Measurements from ENCODE around the gene RUNDC3A.
"Not testable (repeated sequence)": the region's sequence is repeated elsewhere in the genome, so short reads cannot be mapped to it uniquely, and the experiment has no call there.

Gene RUNDC3A

GRCh38 chr17:44356241-44356640 lies 47.8 kb downstream of the RUNDC3A start:
- in situ Hi-C loops (cut with MboI; ENCODE audit: low sequenced_read_pairs) = no loop called here

DNA sequence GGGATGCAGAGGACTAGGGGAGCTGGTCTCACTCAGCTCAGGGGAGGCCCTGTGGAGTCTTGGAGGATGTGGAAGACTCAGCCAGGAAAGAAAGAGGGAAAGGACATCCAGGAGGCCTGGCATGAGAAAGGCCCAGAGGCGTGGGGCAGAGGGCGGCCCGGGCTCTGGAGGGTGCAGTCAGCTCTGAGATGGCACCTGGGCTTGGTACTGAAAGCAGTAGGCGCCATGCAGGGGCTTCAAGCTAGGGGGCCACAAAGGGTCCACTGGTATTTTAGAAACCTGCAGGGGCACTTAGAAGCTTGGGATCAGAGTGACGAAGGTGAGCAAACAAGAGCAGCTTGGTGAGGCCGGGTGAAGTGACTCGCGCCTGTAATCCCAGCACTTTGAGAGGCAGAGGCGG lies 49.7 kb downstream of the RUNDC3A start:
- in situ Hi-C loops (cut with MboI; ENCODE audit: low sequenced_read_pairs) = no loop called here

- in situ Hi-C loops (cut with MboI; ENCODE audit: low sequenced_read_pairs) = no loop called here
These were observed 50.6 kb downstream of the RUNDC3A start for GRCh38 chr17:44359006-44359405.

GRCh38 chr17:44359458-44360143 lies 51.2 kb downstream of the RUNDC3A start:
- in situ Hi-C loops (cut with MboI; ENCODE audit: low sequenced_read_pairs) = no loop called here

DNA sequence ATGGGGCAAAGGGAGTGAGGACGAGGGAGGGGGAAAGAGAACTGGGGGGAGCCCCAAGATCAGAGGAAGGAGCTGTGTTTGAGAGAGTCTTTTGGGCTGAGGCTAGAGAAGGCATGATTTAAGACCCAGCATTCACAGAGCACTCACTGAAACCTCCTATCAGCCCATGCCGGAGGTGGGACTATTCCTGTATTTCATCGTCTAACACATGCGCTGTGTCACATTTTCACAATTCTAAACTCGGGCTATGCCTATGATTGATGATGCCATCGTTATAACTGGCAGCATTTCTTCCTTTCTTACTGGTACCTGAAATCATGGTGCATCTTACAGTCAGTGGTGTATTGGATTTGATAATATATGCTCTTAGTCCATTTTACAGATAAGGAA lies 51.7 kb downstream of the RUNDC3A start:
- in situ Hi-C loops (cut with MboI; ENCODE audit: low sequenced_read_pairs) = no loop called here

DNA sequence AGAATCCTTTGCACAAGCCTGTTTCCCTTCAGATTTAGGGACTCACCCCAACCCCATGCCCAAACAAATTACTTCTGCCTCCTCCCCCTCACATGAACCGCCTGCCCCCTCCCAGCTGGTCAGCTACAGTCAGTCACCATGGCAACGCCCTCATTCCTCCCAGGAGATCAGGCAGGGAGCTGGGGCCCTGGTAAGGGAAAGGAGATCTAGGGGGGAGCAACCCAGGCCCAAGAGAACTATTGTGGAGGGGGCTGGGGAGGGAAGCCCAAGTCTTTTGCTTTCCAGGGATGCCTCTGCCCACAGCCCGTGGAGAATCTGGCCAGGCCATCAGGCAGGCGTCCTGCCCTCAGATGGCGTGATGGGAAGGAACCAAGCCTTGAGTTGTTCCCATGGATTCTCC lies 52.4 kb downstream of the RUNDC3A start:
- in situ Hi-C loops (cut with MboI; ENCODE audit: low sequenced_read_pairs) = no loop called here

GRCh38 chr17:44361292-44362260 lies 53.2 kb downstream of the RUNDC3A start:
- in situ Hi-C loops (cut with MboI; ENCODE audit: low sequenced_read_pairs) = no loop called here

DNA sequence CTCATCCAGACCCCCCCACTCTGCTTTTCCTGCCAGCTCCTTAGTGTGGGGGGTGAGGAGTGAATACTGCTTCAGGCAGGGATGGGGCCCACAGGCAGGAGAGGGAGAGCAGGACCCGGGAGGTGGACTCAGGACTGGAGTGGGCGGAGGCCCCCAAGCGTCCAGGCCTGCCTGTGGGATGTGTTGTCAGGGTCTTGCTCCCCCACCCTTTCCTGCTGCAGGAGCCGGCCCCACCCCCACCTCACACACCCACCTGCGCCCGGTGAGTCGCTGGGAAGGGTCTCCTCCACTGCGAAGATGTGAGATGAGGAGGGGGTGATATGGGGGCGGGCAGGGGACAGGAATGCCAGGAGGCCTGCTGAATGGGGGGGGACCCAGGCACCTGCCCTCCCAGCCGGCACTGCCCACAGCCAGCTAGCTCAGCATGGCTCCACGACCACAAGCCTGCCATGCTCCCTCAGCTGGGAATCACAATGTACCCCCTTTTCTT lies 54.1 kb downstream of the RUNDC3A start:
- in situ Hi-C loops (cut with MboI; ENCODE audit: low sequenced_read_pairs) = no loop called here

- in situ Hi-C loops (cut with MboI; ENCODE audit: low sequenced_read_pairs) = no loop called here
These were observed 54.7 kb downstream of the RUNDC3A start for GRCh38 chr17:44362949-44363612.

DNA sequence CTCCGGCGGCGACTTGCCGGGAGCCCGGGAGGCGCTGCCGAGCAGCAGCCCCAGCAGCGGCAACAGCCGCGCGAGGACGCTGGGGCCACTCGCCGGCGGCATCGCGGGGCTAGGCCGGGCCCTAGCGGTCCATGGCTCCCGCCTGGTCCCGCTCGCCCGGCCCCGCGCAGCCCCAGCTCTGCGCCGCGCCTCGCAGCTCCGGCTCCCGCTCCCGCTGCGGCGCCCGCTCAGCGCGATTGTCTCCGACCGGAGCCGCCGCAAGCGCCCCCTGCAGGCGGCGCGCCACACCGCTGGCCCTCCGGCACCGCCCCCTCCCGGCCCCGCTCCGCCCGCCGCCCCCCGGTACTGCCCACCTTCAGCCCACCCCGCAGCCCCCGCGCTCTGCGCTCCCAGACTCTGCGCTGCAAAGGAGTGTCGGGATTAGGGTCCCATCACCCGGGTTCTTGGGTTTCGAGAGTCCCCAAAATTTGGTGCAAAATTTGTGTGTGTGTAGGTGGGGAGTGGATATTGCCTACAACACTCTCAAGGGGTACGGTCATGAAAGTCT lies 55.3 kb downstream of the RUNDC3A start, which contains the start of gene FAM171A2:
Gene FAM171A2 (minus strand): TSS at position 241 of the 547 bp plus-strand sequence. CDS start 139 bp downstream, at position 102.
- in situ Hi-C loops (cut with MboI; ENCODE audit: low sequenced_read_pairs) = no loop called here

DNA sequence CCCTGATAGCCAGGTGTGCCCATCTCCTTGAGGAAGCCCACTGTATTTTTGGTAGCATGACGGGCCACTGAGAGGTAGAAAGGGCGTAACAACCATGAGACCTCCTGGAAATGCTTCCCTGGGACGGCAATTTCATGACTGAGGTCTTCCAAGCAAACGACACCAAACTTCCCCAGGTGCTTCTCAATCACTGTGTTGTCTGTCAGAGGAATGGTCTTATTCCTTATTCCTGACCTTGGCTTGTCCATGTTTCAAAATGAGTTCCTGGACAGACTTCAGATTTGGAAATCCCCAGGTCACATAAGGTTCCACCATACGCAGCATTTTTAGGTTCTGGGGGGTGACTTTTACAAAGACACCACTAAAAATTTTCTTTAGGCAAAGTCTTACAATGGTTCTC lies 56.6 kb downstream of the RUNDC3A start:
- in situ Hi-C loops (cut with MboI; ENCODE audit: low sequenced_read_pairs) = not testable (repeated sequence)

DNA sequence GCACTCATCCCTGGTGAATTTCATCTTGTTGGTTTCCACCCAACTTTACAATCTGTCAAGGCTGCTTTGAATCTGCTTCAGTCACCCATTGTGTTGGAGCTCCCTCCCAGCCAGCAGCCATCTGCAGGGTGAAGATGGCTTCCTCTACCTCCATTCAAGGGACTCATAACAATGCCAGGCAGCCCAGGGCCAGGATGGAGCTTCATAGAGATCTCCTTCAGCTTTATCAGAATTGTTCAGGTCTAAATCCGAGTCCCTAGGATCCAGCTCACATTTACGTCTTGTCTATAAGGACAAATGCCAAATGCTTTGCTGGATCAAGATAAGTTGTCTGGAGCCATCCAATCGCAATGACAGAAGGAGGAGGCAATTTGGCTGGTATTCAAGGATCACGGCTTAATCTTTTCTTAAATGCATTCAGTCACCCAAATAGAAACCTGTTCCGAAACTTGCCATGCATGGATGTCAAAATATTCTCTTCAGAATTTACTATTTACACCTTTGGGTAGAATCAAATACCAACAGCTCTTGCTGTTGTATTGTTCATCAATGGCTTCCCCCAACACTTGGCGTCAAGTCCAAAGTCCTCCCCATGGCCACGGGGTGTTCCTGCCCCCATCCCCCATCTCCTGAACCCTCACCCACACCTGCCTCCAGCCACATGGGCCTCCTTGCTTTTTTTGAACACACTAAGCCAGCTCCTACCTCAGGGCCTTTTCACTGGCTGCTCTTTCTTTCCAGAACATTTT lies 59.0 kb downstream of the RUNDC3A start:
- in situ Hi-C loops (cut with MboI; ENCODE audit: low sequenced_read_pairs) = no loop called here

All from HL-60/S4 treated with phorbol 12-myristate 13-acetate at 8.2 ng/mL for 4 days and 3 days (cell line).